Activated naive CD4-positive, alpha-beta T cell treated with anti-CD3 and anti-CD28 coated beads, Interleukin-2, amount 50 U/mL, for 72 hours (primary cell): ENCODE measurements around the gene TTC16. TPM values are rescaled to one million over a fixed set of nuclear protein-coding genes. Genes with fewer than 3 reads are reported as not detected.

Experiments
- ATAC-seq, 2 donors: fragments of 150-1000 bp; cut with Tn5 transposase; 2 replicates each; pipeline ENCODE4 v1.10.0; 2021; ENCODE audit warnings: mild to moderate bottlenecking in 2 of 2, moderate library complexity in 2 of 2
- DNase-seq, 2 donors: peaks; one replicate each; pipeline ENCODE4 v3.0.0; 2021 to 2022; ENCODE audit warnings: low spot score in 2 of 2
- H3K27ac Mint-ChIP-seq, 2 donors: one replicate each; pipeline ENCODE4 v1.8.0; 2022; ENCODE audit warnings: mild to moderate bottlenecking in 2 of 2, mixed read lengths in 2 of 2
- H3K36me3 Mint-ChIP-seq, 2 donors: one replicate each; pipeline ENCODE4 v1.8.0; 2022; ENCODE audit warnings: mixed read lengths in 2 of 2
- H3K9me3 Mint-ChIP-seq, 2 donors: one replicate each; pipeline ENCODE4 v1.8.0; 2022; ENCODE audit warnings: mixed read lengths in 2 of 2
- total RNA-seq, 2 donors: library from RNA; stranded (reverse); gene quantifications; one replicate each; pipeline ENCODE4 v1.2.3, GENCODE V29; 2022

TTC16 gene
- total RNA-seq, 2 donors from 2014 or later: 0.62 to 0.73 TPM

DNA sequence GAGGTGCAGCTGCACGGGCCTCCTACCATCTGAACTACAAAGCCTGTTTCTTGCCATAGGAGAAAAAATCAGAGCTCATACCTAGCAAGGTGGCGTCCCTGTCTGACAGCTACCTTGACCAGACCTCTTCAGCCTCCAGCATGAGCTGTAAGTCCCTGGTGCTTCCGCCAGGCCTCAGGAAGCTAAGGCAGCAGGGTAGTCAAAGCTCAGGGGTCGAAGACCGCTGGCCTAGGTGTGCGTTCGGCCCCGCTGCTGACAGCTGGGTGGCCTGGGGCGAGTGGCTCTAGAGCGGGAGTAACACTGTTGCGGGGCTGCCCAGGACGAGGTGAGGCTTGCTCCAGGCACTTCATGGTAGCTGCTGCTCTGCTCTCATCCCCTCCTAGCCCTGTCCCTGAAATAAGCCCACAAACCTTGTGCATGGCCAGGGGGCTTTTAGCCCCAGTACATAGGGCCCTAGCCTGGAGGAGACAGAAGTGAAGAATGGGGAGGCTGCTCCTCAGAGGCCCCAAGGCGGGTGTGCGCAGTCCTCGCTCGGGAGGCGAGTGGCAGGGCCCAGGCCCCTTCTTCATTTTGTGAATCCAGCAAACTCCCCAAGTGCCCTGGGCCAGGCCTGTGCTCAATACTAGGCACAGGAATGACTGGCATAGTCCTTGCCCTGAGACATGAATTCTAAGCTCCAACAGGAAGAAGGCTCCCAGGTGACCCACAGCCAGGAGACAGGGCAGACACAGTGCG is 13.8 kb downstream of the TTC16 start:
- Mint-ChIP-seq H3K9me3 (no peaks in the 10 kb centered on the region), H3K27ac (no peak overlapping the region), H3K36me3 (no peaks in the 10 kb centered on the region)
- ATAC-seq (no peak), DNase-seq (no peak)

DNA sequence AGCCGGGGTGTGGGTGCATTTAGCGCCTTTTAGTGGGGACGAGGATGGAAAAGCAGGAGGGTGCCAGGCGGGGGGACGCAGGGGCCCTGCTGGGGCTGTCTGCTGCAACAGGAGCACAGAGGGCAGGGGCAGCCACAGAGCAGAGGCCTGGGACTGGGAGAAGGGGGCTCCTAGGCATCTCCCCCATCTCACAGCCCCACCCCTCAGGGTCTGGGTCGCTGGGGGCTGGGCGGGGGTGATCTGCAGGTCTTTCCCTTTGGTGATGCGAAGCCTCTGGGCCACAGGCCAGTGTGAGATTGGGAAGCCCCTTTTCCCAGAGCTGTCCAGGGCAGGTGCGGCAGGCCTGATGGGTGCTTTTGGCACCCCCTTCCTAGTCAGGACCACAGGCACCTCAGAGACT is 14.4 kb downstream of the TTC16 start:
- Mint-ChIP-seq H3K36me3 (no peaks in the 10 kb centered on the region), H3K9me3 (no peaks in the 10 kb centered on the region), H3K27ac (peak overlapping the region in 1 of 2 donors; percentile 82)
- ATAC-seq: no peak
- no peak for DNase-seq

DNA sequence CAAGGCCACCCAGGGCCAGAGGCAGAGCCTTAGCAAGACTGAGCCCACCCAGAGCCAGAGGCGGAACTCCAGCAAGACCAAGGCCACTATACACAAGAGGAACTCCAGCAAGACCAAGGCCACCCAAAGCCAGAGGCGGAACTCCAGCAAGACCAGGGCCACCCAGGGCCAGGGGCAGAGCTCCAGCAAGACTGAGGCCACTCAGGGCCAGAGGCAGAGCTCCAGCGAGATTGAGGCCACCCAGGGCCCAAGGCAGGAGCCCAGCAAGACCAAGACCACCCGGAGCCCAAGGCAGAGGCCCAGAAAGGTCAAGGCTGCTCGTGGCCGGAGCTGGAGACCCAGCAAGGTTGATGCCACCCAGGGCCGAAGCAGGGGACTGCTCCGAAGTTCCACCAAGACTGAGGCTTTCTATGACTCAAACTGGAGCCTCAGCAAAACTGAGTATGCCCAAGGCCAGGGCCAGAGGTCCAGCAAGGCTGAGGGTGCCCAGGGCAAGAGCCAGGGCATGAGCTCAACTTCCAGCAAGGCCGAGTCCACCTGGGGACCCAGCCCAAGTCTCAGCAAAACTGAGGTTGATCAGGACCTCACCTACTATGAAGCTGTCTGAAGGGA is 15.0 kb downstream of the TTC16 start:
- ATAC-seq: no peak

DNA sequence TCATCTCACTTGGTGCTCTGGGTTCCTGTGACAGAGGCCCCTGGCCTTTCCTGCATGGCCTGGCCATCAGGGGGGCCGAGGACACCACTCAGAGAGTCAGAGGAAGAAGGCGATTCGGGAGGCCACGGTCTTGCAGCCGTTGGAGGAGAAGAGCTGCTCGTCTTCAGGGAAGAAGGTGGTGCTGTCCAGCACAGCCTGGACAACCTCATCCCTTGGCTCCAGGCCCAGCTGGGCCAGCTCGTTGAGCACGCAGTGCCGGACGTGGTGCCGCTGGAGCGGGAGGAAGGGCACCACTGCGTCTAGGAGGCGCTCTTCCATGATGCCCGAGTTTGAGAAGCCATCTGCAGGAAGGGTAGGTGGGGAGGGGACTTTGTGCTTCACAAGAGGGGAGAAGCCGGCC is 16.1 kb downstream of the TTC16 start:
- Mint-ChIP-seq H3K36me3 (no peaks in the 10 kb centered on the region), H3K27ac (peak overlapping the region in 1 of 2 donors; percentile 30), H3K9me3 (no peaks in the 10 kb centered on the region)
- ATAC-seq (no peak), DNase-seq (no peak)

More for the DNA sequence above, 15.0 kb downstream of the TTC16 start:
- DNase-seq: no peak
- H3K36me3 Mint-ChIP-seq: no peaks in the 10 kb centered on the region
- peak overlapping the region in 1 of 2 donors; percentile 82 for H3K27ac Mint-ChIP-seq
- no peaks in the 10 kb centered on the region for H3K9me3 Mint-ChIP-seq

DNA sequence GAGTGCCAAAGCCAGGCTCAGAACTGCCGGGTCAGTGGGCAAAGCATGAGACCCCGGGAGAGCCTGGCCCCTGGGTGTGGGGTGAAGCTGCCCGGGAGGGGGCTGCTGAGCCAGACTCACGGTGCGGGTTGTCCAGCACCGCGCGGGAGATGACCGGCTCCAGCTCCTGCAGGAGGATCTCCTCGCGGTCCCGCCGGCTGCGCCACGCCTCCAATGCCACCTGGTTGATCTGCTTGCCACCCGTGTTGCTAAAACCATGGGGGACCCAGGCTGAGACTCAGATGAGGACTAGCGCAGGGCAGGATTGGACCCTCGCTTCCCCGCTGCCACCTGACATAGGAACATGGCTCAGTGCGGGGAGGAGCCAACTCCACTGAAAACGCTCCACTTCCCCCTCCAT is 16.6 kb downstream of the TTC16 start:
- Mint-ChIP-seq H3K36me3 (no peaks in the 10 kb centered on the region), H3K9me3 (no peaks in the 10 kb centered on the region), H3K27ac (no peak overlapping the region)
- DNase-seq (no peak), ATAC-seq (no peak)

DNA sequence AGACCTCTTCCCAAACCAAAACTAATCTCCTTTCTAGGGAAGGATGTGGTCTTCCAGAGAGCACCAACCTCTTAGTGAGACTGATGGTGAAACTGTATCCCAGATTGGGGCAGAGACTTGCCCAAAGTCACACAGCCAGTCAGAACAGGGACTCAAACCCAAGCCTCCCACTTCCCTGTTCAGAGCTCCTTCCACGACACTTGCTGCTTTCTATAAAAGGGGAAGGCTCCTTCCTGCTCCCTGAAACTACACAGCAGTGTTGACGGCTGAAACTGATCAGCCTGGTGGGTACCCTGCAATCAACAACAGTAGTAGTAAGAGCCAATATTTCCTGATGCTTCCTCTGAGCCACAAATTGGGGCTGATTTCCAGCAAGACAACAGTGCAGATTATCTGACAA is 17.7 kb downstream of the TTC16 start:
- DNase-seq (no peak), ATAC-seq (no peak)
- no peaks in the 10 kb centered on the region for H3K36me3 Mint-ChIP-seq
- no peaks in the 10 kb centered on the region for H3K9me3 Mint-ChIP-seq
- peak overlapping the region; percentile 65 to 86 for H3K27ac Mint-ChIP-seq

DNA sequence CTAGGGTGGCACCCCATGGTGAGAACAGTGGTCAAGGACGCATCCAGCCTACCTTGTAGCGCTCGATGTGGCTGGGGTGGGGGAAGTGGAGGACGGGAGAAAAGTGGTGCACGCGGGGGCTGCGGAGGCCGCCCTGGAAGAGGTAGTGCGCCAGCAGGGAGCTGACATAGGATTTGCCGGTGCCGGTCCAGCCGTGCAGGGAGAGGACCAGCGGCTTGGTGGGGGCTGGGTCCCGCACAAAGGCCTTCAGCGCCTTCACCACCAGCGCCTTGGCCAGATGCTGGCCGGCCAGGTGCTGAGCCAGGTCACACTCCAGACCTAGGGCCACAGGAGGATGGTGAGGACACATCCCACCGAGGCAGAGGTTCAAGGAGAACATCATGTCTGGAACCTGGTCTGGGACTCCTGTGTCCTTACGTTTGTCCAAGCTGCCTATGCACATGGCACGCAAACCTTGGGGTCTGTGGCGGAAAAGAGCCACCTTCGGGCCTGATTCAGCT is 18.4 kb downstream of the TTC16 start:
- peak overlapping the region; percentile 55 to 86 for H3K27ac Mint-ChIP-seq
- DNase-seq (no peak), ATAC-seq (no peak)
- H3K36me3 Mint-ChIP-seq: no peaks in the 10 kb centered on the region
- no peaks in the 10 kb centered on the region for H3K9me3 Mint-ChIP-seq

DNA sequence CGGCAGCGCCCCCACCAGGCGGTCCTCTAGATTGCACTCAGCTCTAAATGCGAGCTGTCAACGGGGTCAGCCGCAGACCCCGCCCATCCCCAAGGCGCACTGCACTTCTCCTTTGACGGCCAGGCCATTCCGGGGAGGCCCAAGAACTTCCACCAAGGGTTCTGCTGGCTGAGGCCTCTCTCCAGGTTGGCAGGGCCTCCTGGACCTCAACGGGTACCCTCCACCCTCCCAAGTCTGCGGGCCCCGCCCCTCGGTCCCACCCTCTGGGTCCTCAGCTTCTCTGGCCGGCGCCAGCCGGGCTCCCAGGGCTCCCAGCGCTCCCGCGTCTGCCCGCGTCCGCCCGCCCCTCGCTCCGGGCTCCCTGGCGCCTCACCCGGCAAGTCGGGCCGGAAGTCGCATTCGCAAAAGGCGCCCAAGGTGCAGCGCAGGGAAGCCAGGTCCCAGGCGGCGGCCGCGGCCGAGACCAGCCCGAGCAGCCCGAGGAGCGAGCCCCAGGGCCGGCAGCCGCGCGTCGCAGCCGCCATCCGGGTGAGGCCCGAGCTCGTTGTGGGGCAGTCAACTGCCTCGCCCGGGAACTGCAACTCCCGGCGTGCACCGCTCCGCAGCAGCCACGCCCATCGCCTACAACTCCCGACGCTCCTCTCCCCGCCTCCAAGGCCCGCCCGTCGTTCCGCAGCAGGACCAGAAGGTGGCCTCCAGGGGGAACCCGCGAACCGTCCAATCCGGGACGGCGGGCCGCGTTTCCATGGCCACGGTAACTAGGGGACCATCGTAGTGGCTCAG is 19.1 kb downstream of the TTC16 start, which contains the start of gene TOR2A:
Gene TOR2A (minus strand): TSS at position 548 of the 783 bp plus-strand sequence. CDS start 24 bp downstream, at position 524.
- Mint-ChIP-seq H3K9me3 (no peaks in the 10 kb centered on the region), H3K36me3 (no peaks in the 10 kb centered on the region), H3K27ac (peak within 1 kb of the TSS; percentile 86 to 95)
- ATAC-seq (peak; percentile 93 to 95), DNase-seq (peak; percentile 96 to 99)

DNA sequence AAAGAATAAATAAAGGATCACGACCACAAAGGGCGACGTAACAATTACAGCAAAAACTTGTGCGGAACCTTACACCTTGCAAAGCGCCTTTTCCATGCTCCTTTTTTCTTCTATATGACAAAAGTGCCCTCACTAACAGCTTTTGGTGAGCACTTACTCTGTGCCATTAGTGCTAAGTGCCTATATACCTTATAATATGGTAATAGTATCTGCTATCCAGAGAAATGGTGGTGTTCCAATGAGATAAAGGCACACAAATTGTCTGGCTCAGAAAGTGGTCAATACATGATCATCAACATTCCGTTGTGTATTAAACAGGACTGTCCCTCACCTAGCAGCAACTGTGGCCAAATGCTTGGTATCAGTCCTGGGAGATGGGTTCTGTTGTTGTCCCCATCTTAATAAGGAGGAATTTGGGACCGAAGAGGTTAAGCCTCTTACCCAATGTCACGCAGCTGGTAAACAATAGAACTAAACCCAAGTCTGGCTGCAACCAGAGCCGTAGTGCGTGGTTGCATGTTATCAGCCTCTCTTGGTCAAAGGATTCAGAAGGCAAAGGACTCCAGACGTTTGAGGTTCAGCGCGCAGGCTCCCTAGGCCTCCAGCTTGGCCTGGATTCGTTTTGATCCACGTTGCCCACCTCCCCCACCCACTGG is 19.8 kb downstream of the TTC16 start:
- peak overlapping the region; percentile 86 to 95 for H3K27ac Mint-ChIP-seq
- no peaks in the 10 kb centered on the region for H3K9me3 Mint-ChIP-seq
- no peak for DNase-seq

DNA sequence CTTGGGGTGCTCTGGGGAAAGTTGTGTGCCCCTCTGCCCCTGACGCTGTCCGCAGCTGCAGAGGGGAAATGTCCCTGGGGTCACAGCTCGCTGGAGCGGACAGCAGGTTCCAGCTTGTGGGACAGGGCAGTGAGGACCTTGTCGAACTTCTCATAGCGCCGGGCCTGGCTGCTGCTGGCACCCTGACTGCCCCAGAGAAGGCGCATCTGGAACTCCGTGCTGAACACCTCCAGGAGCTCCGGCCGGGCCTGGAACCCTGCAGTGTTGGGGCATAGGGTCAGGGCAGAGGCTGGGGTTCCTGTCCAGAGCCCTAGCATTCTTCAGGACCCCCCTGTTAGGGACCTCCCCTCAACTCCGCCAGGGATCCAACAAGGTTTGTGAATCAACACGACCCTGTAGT is 22.8 kb downstream of the TTC16 start:
- Mint-ChIP-seq H3K27ac (peak overlapping the region in 1 of 2 donors; percentile 22), H3K9me3 (no peaks in the 10 kb centered on the region), H3K36me3 (peaks cover 0 to 5% of the 10 kb centered on the region in 2 donors)
- ATAC-seq: no peak
- DNase-seq: no peak

More for the DNA sequence above, 19.8 kb downstream of the TTC16 start:
- H3K36me3 Mint-ChIP-seq: no peaks in the 10 kb centered on the region
- ATAC-seq: no peak

DNA sequence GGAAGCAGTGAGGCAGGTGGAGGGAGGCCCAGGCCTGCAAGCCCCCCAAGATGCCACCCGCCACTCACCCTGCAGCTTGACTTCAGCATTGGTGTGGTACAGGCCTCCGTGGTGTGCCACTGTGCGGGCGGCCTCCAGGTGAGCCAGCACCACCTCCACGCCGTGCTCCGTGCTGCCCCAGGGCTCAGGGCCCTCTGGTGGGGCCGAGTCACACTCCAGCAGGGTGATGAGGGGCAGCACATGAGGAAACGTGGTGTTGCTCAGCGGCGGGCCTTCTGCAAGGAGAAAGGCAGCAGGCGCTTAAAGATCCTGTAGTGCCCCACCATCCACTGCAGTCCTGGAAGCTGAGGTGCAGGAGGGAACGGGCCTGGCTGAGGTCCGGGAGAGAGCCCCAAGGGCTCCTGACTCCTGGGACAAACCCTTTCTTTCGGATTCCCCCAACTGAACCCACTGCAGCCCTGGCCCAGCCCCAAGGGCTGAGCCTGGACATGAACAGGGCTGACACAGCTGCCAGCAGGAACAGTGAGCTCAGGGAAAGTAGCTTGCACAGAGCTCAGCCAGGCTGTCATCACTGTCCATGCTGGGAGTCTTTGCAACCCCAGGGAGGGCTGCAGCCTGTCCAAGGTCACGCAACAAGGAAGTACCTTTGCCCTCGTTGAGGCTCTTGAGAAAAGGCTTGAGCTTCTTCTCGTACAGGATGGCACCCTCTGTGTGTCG is 23.9 kb downstream of the TTC16 start:
- Mint-ChIP-seq H3K9me3 (no peaks in the 10 kb centered on the region), H3K36me3 (peaks cover 0 to 5% of the 10 kb centered on the region in 2 donors), H3K27ac (peak overlapping the region in 1 of 2 donors; percentile 81)
- ATAC-seq: no peak
- DNase-seq: no peak

DNA sequence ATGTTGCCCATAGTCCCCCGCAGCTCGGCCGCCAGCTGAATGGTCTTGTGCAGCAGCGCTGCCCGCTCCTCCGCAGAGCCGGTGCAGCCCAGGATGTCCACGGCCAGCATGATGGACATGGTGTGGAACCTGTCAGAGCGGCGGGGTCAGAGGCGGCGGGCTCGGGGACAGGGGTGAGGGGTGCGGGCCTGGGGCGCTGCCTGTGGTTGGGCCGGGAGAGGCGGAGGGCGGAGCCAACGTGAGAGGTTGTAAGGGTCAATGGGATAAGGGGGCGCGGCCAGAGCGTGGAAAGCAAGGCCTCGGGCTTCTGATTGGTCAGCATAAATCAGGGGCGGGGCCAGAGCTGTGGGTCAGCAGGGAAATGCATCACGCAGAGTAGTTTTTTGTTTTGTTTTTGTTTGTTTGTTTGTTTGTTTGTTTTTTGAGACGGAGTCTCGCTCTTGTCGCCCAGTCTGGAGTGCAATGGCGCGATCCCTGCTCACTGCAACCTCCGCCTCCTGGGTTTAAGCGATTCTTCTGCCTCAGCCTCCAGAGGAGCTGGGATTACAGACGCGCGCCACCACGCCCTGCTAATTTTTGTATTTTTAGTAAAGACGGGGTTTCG is 26.1 kb downstream of the TTC16 start:
- Mint-ChIP-seq H3K9me3 (no peaks in the 10 kb centered on the region), H3K27ac (no peak overlapping the region), H3K36me3 (peaks cover 2 to 5% of the 10 kb centered on the region in 2 donors)
- peak in 1 of 2 donors; percentile 15 for ATAC-seq
- DNase-seq: no peak

DNA sequence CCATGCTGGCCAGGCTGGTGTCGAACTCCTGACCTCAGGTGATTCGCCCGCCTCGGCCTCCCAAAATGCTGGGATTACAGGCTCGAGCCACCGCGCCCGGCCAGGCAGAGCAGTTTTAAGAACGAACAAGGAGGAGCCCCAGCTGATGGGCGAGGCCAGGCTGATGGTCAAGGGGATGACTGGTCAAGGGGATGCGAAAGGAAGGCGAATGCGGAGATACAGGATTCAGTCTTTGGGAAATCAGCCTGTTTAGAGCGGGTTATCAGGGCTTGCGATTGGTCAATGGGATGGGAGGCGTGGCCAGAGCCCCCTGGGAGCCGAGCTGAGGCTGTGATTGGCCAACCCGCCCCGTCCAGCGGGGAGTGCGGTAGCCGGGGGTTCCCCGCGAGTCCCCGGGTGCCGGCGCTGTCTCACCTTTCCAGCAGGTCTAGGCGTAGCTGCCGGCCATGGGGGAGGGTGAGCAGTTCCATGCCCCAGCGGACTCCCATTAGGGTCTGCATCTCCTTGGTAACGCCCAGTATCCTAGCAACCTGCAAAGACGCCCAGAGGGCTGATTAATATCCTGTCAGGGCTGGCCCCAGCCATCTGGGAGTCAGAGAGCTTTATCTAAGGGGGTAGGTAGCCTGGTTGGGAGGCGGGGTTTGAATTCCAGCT is 26.7 kb downstream of the TTC16 start:
- peaks cover 4 to 5% of the 10 kb centered on the region in 2 donors for H3K36me3 Mint-ChIP-seq
- ATAC-seq (no peak), DNase-seq (no peak)
- no peak overlapping the region for H3K27ac Mint-ChIP-seq
- no peaks in the 10 kb centered on the region for H3K9me3 Mint-ChIP-seq

DNA sequence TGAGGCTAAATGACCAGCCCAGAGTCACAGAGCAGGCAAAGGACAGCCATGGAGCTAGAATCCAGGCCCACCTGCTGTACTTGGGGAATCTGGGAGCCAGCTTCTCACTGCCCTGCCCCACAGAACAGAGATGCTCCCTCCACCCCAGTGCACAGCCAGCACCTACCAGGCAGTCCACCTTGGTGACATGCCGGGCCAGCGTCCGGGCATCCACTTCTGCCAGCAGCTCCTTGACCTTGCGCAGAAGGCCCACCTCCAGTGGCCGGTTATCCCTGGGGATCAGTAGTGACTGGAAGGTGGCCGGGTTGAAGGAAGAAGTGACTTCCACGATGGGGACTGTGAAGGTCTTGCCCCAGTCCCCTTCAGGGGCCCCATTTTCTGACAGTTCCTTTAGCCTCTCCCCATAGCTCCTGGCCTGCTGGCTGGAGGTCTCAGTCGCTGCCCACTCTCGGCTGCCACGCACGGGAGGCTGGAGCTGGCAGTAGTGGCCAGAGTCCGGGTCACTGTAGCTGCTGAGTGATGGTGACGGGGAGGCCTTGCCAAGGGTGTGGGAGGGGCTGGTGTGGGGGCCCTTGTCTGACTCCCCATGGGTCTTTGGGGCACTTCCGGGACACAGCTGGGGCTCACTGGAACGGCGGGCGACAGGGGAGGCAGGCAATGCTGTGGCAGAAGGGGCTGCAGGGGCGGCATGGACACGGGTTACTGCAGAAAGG is 28.7 kb downstream of the TTC16 start:
- no peak for ATAC-seq
- peak overlapping the region in 1 of 2 donors; percentile 56 for H3K27ac Mint-ChIP-seq
- peaks cover 4 to 5% of the 10 kb centered on the region in 2 donors for H3K36me3 Mint-ChIP-seq
- no peaks in the 10 kb centered on the region for H3K9me3 Mint-ChIP-seq
- DNase-seq: no peak
